Adipose tissue (tissue), 3 donors: ENCODE measurements around the gene KRI1. TPM values are rescaled to one million over a fixed set of nuclear protein-coding genes. Genes with fewer than 3 reads are reported as not detected.
A peak's percentile ranks its signal among the peaks of the same experiment; 100 is the strongest.
"Not testable (repeated sequence)": the region's sequence is repeated elsewhere in the genome, so short reads cannot be mapped to it uniquely, and the experiment has no call there.

Experiments
- H3K27ac ChIP-seq: one replicate; pipeline ENCODE4 v1.5.1; 2013; ENCODE audit warnings: low read depth, low read length
- WGBS, 3 donors: extraction: QIAGEN DNeasy Blood & Tissue Kit; methylation state at CpG; one replicate each; pipeline ENCODE4 v1.1.7; 2013; 5-methylcytosine and 5-hydroxymethylcytosine counted together
- polyA plus RNA-seq, 3 donors: library from polyadenylated mRNA; stranded (reverse); fragments of 200-250 nt; gene quantifications; one replicate each; pipeline ENCODE4 v1.2.3, GENCODE V29; 2013
- donor health status: healthy with polysubstance abuse.
- donor health status: Bipolar disorder and iron deficiency.
- donor health status: healthy.

KRI1 gene
- polyA plus RNA-seq, 3 donors, result 14.8 to 17.5 (median 15.2) TPM

DNA sequence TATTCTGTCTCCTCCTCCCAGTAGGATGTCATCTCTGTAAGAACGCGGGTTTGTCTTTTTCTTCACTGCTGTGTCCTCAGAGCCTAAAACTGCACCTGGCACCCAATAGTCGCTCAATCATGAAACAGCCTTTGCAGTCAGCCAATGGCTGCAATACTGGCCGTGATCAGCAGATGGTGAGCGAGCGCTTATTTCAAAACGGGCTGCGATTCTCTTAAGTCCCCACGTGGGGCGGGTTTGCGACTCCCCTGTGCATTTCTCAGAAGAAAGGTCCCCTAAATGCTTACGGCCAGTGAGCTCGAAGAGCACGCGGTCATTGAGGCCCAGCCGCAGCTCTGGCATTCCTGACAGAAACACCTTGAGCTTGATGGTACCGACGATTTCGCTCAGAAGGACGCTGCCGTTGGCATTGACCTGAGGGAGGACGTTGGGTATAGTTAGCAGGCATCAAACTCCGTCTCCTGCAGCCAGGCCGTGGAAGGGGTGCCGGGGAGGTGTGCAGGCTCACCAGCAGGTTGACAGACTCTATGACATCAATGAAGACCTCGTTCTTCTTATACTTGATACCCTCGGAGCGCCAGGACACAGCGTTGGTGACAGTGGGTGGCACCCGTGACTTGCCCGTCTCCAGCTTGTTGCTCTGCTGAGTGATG is 15.3 kb upstream of the KRI1 start:
- H3K27ac ChIP-seq, result no peak overlapping the region
- 22 to 30% (median 23%) methylated on average over 31 of the region's 31 CpGs for WGBS, 3 donors

DNA sequence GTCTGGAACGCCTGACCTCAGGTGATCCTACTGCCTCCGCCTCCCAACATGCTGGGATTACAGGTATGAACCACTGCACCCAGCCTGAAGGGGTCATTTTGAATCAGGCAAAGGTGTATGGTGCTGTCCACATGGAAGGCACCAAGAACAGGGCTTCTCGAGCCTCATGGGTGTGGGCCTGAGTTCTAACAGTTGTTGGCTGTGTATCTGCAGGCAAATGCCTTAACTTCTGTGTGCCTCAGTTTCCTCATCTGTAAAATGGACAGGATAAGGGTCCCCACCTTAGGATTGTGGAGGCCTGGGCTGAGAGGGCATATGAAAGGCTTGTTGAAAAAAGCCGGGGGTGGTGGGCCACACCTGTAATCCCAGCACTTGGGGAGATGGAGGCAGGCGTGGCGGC is 12.1 kb upstream of the KRI1 start:
- no peak overlapping the region for H3K27ac ChIP-seq
- 81 to 97% (median 82%) methylated on average over 6 of the region's 6 CpGs for WGBS, 3 donors

DNA sequence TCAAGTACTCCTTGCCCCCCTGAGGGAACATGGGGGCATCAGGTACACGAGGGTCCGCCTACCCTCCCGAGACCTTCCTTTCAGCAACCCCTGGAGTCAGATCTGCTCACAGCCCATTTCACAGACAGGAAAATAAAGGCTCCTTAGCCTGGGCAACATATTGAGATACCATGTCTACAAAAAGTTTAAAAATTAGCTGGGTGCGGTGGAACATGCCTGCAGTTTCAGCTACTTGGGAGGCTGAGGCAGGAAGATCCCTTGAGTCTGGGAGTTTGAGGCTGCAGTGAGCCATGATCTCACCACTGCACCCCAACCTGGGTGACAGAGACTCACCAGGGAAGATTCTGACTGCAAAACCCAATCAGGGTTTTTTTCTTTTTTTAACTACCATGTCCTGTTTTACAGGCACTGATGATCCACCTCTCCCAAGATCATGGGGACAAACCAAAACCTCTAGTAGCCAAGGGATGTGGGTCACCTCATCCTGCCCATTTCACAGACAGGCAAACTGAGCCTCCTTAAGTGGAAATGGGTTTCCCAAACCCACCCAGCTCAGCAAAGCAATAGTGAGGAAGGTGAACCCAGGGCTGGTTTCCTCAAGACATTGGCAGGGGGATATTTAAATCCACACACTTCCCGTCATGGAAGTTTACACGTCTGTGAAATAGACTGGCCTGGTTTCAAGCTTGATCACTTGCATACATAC is 9.4 kb upstream of the KRI1 start:
- no peak overlapping the region for H3K27ac ChIP-seq
- 77 to 94% (median 81%) methylated on average over 6 of the region's 6 CpGs for WGBS, 3 donors

DNA sequence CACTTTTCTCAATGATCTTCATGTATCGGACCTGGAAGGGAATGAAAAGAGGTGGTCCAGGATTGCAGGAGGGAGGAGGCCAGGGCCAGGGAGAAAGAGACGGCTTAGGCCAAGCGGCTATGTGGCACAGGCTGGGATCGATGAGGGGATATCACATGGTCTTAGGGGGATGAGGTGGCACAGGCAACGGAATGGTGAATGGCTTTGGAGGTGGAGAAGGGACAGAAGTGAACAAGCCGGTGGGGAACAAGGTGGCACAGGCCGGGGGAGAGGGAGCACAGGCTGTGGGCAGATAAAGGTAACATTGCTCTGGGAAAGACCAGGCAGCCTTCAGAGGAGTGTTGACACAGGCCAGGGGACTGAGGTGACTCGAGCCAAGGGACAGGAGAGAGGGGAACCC is 8.7 kb upstream of the KRI1 start:
- 86 to 89% (median 88%) methylated on average over 8 of the region's 8 CpGs for WGBS, 3 donors

DNA sequence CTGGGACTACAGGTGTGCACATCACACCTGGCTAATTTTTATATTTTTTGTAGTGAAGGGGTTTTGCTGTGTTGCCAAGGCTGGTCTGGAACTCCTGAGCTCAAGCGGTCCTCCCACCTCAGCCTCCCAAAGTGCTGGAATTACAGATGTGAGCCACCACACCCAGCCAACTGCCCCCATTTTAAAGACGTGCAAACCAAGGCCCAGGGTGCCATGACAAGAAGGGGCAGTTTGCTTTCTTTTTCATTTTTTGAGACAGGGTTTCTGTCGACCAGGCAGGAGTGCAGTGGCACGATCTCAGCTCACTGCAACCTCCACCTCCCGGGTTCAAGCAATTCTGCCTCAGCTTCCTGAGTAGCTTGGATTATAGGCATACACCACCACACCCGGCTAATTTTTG is 8.0 kb upstream of the KRI1 start:
- 85 to 93% (median 91%) methylated on average over 6 of the region's 6 CpGs for WGBS, 3 donors
- H3K27ac ChIP-seq, result not testable (repeated sequence)

More for the DNA sequence above, 8.7 kb upstream of the KRI1 start:
- no peak overlapping the region for H3K27ac ChIP-seq

DNA sequence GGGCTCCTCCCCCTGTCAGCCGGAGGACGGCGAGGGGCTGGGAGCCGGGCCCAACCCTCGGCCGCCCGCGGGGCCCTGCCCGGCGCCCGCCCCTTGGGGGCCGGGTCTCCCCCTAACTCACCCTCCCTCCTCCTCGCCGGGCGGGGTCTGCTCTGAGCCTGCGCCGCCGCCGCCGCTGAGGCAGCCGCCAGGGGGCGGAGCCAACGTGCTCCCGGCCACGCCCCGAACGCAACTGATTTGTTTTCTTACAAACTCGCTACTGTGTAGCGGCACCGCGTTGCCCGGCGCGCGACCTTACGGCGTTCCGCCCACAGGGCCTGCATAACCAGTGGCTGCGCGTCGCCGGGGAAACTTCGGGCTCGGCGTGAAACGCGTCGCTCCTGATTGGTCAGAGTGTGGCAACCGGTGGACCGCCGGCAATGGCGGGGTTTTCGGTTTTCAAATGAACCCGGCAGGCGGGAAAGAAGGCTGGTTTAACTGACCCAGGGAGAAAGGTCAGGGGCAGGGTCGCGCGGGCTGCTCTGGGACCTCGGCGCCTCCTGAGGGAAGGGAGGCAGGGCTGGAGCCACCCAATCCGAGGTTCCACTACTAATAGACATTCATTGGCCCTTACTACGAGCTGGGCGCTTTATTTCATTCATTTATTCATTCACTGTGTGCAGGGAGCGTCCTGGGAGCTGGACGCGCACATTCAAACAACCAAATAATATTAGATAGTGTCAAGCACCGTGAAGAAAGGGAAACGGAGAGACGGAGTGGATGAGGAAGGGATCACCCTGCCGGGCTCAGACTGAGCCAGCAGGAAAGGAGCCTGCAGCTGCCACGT is 3.2 kb upstream of the KRI1 start, which contains the start of gene CDKN2D:
Gene CDKN2D, minus strand, starts transcription at position 154 of the 826 bp plus-strand sequence. CDS start 326 bp downstream, outside the sequence.
- H3K27ac ChIP-seq, result peak within 1 kb of the TSS; percentile 28
- 0% methylated on average over 53 to 70 of the region's 71 CpGs for WGBS, 3 donors

DNA sequence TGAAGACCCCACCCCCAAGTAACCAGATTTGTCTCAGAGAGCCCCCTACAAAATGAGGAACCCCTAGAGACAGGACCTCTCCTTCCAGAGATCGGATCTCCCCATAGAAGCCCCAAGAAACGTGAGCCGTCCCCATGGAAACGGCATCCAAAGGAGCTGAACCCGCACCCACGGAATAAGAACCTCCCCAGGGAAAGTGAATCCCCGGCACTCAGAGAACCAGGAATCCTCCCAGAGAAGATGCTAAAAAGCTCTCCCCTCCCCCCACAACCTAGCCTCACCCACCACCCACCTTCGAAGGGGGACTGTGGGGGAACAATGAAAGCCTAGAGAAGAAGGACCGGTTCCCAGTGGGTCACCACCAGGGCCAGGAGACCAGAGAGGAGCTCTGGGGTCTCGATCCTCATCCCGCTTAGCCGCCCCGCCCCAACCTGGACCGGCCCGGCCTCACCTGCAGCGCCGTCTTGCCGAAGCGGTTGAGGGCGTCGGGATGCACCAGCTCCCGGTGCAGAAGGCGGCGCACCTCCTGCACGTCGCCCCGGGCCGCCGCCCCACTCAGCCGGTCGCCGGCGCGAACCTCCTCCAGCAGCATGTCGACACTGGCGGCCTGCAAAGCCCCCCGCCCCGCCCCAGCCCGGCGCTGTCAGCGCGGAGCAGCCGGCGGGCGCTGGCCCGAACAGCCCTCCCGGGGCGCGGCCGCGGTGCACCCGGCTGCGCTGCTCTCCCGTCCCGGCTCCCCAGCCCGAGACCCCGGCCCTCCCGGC is 2.4 kb upstream of the KRI1 start:
- WGBS, 3 donors, result 1 to 2% (median 2%) methylated on average over 43 to 51 of the region's 58 CpGs
- H3K27ac ChIP-seq, result peak overlapping the region; percentile 28

DNA sequence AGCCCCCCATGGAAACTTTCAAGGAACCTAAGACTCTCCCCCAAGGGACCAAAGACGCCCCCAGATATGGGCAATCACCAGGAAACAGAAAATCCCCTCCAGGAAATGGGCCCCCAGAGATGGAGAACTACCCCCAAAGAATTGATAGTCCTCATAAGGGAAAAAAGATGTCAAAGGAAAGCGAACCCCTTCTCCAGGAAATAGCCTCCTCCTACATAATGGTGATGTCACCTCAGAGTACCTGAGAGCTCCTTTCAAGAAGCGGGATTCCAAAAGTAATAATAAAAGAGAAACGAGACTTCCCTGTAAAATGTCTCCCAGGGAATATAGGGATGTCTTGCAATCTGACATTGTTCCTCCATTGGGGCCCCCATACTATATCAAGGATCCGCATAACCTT is 1.8 kb upstream of the KRI1 start:
- H3K27ac ChIP-seq, result peak overlapping the region; percentile 20

DNA sequence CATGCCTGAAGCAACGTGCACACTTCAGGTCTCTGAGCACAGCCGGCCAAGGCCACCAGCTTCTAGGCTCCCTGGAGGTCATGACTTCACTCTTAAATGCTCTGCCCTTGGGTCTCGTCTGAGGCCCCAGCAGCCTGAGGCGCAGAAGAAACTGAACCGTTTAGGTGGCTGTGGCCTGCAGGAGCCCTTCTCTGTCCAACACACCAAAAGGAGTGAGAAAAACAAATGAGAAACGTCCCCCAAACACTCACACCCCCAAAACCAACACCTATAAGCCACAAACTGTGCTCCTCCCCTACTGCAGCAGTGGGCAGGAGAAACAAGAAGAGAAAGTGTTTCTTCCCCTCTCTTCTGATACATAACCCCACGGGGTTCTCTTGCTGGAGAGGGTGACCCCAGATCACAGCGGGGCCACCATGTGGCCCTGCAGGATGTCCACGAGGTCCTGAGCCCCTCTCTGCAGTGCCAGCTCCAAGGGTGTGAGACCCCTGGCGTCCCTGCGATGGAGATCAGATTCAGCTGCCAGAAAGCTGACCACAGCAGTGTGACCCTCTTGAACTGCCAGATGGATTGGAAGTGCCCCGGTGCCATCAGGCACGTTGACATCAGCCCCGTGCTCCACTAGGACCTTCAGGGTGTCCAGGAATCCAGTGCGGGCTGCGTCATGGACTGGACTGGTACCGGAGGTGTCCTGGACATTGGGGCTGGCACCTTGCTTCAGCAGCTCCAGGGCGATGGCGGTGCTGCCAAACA is 1.0 kb upstream of the KRI1 start:
- peak overlapping the region; percentile 66 for H3K27ac ChIP-seq
- WGBS, 3 donors, result 50 to 64% (median 53%) methylated on average over 19 of the region's 19 CpGs

More for the DNA sequence above, 1.8 kb upstream of the KRI1 start:
- WGBS, 3 donors, result 23 to 49% (median 31%) methylated on average over 5 of the region's 5 CpGs

DNA sequence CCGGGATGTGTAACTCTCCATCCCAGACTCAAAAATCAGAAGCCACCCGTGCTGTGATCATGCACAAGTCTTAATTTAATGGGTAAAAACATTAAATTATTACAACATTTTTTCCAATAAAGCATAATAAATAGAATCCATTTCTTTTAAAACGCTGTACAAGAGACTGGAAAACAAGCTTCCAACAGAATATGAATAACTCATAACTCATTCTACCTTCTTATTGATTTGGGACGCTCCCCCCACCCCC is 523 bp upstream of the KRI1 start:
- WGBS, 3 donors, result 2 to 7% (median 6%) methylated on average over 4 of the region's 4 CpGs
- peak overlapping the region; percentile 66 for H3K27ac ChIP-seq

DNA sequence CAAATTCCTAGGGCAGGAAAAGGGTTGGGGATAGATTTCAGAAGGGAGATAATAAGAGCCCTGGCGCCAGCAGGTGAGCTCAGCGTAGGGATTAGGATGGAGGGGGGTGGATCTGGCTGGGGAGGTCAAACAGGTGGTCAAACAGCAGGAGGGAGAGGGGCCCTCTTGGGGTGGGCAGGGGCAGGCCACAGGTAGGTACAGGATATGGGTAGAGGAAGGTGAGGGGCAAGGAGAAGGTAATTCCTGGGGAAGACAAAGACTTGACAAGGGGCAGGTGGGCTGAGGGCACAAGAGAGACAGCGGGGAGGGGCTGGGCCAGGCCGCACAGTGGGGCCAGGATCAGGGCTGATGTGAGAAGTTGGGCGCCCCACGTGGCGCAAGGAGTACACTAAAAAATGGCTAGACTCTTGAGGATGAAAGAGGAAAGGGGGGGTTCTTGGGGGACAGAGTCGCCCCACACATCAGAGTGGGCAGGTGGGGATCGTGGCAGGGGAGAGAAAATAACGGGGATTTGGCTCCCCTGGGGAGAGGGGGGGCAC is 713 bp downstream of the KRI1 start:
- H3K27ac ChIP-seq, result no peak overlapping the region
- WGBS, 3 donors, result 8 to 20% (median 20%) methylated on average over 8 to 10 of the region's 10 CpGs

DNA sequence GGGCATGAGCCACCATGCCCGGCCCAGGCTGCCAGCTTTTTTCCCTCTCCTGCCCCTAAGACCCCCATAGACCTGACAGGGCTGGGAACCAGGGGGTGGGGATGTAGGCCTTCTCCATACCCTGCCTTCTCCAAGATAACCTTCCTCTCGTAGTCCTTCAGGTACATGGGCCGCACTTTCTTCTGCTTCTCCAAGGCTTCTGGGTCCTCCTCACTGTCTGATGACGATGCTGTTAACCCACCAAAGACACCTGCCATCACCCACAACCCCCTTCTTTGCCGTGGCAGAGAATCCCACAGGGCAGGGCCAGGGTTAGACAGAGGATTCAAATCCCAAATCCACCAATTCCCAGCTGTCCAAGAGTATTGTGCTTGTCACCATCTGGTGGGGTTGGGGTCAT is 3.2 kb downstream of the KRI1 start:
- 93 to 95% (median 94%) methylated on average over 5 of the region's 5 CpGs for WGBS, 3 donors
- no peak overlapping the region for H3K27ac ChIP-seq

DNA sequence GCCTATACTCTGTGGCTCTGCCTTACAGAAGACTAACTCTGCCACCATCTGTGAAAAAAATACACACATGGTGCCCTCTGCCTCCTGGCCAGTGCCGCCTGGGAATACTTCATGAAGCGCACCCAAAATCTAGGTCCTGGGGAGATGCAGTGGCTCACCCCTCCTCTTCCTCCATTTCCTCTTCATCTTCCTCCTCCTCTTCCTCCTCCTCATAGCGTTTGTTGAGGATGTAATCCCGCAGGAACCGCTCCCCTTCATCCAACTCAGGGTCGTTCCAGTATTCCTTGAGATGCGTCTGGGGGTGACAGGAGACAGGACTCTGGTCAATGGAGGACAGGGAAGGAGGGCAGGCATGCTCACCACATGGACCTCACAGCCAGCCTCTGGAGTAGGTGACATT is 5.7 kb downstream of the KRI1 start:
- H3K27ac ChIP-seq, result no peak overlapping the region
- WGBS, 3 donors, result 88 to 92% (median 89%) methylated on average over 7 of the region's 7 CpGs

DNA sequence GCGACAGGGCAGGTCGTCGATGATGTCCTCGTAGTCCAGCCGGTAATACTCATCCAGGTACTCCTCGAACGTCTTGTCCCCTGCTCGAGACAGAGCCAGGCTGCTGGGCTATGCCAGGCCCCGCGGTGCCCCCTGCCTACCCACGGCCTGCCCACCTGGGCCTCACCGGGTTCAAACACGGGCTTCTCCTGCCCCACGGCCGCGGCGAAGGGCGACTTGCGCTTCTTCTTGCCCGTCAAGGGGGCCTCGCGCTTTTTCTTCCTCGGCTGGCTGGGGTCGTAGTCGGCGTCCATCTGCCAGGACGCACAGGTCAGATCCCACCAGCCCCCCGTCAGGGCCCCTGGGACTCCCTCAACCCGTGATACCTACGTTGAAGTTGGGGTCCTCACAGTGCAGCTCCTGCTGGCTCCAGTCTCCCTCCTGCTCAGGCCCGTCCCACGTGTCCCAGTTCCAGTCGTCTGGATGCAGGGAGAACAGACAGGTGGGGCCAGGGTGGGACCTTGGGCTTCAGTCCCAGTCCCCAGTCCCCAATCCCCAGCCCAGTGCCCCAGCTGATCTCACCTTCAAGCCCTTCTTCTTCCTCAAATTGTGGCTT is 8.1 kb downstream of the KRI1 start:
- no peak overlapping the region for H3K27ac ChIP-seq
- 92 to 95% (median 93%) methylated on average over 33 of the region's 33 CpGs for WGBS, 3 donors

DNA sequence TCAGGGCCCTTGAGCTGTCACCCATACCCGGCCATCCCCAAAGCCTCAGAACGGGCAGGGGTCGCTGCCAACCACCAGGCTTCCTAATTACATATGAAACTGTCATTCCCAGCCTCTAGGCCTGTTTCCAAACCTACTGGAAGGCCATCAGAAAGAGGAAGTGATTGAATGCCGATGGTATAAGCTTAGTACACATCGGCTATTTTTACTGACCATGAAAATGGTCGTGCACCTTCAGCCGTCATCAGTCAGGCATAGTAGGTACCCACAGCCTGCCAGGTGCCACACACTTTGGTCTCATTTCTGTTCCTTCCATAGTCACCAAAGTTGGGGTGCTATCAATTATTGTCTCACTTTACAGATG is 10.2 kb downstream of the KRI1 start:
- no peak overlapping the region for H3K27ac ChIP-seq
- 55 to 76% (median 65%) methylated on average over 7 of the region's 7 CpGs for WGBS, 3 donors

DNA sequence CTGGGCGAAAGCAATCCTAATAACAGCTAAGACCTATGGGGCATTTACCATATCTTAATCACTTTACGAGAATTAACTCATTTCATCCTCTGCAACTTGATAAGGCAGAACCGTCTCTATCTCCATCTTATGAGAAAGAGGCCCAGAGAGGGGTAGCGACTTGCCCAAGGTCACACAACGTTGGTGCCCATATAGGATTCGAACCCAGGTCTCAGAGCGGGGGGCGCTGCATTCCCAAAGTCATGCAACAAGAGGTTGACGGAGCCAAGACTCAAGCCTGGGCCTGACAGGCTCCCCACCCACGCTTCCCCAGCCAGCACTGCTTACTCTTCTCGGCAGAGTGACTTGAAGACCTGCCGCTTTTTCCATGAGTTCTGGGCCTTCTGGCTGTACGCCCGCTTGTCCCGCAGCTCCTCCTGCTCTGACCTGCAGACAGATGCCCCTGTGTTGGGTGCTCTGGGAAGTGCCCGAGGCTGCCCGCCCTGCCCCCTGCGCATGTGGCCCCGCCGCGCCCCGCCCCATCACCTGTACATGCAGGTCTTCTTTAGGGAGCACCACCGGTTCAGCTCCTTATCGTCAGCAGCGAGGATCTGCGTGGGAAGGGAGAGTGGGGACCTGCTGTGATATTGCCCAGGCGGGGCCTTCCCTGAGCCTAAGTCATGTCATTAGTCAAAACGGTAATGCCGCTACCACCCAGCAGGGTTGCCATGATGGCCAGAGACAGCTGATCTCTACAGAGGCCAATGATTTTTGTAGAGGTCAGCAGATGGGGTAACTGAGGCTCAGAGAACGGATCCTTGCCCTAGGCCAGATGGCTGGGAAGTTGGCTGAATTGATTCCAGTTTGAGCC is 10.8 kb downstream of the KRI1 start:
- H3K27ac ChIP-seq, result no peak overlapping the region
- 77 to 87% (median 84%) methylated on average over 30 of the region's 30 CpGs for WGBS, 3 donors

DNA sequence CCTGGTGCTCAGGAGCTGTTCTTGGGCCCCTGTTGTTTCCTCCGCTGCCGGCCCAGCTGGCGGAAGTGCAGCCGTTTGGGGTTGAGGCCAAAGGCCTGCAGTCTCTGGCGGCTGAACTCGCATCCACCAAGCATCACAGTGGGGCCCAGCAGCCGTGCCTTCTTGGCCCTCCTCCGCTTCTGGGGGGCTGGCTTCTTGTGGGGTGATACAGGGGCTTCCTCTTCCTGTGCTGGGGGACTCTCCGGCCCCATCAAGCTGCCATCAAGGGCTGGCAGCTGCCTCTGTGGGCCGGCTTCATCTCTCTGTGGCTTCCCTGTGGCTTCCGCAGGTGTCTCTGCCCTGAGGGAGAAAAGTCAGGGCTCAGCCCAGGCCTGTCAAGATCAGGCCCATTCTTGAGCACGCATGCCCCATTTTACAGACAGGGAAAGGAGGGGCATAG is 11.8 kb downstream of the KRI1 start:
- H3K27ac ChIP-seq, result no peak overlapping the region
- WGBS, 3 donors, result 41 to 62% (median 50%) methylated on average over 12 of the region's 12 CpGs
